HT-29 (cell line): Measurements from ENCODE around the gene ABI3BP. TPM values are rescaled to one million over a fixed set of nuclear protein-coding genes. Genes with fewer than 3 reads are reported as not detected.

ENCODE experiments used
- DNase-seq: peaks from one replicate; pipeline ENCODE4 v3.0.0-alpha.2; 2015; ENCODE audit warnings: low spot score
- total RNA-seq: library from RNA; depleted of rRNA; stranded (reverse); fragments of >200 nt; shearing (Covaris generic); gene quantifications from 2 replicates; pipeline ENCODE4 v1.2.3, GENCODE V29; 2014

ABI3BP gene
- total RNA-seq, 1 experiment from 2014 or later: not detected

GRCh38 chr3:100737334-100737733, 255.9 kb downstream of the ABI3BP start:
- peak; percentile 34 for DNase-seq

GRCh38 chr3:100732435-100732834, 260.8 kb downstream of the ABI3BP start:
- DNase-seq: no peak

DNA sequence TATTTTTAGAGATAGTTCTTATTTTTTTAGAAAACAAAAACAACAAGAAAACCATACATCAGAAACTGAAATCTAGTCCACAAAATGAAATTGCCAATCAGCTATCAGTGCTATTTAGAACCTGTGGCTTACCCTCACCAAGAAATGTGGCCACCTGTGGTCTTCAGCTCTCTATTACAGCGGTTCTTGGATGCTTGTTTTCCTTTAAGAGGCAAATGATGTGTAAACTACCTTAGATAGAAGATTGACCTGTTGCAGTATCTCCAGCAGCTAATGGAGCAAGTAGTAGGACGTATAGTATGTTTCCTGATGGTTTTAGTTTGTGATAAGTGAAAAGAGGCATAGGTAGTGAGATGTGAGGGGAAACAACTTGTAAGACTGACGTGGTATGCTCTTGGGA, 262.7 kb downstream of the ABI3BP start:
- DNase-seq: no peak

GRCh38 chr3:100726706-100727105, 266.5 kb downstream of the ABI3BP start:
- DNase-seq: no peak

DNA sequence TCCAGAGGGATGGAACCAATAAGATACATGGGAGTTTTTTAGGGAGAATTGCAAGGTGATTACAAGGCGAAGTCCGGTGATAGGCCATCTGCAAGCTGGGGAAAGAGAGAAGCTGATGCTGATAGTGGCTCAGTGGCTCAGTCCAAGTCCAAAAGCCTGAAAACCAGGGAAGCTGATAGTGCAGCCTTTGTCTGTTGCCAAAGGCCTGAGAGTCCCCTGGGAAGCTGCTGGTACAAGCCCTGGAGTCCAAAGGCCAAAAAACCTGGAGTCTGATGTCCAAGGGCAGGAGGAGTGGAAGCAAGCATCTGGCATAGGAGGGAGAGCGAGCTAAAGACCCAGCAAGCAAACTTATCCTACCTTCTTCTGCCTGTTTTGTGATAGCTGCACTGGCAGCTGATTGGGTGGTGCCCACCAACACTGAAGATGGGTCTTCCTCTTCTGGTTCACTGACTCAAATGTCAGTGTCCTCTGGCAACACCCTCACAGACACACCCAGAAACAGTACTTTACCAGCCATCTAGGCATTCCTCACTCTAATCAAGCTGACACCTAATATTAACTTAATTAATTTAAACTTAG, 267.2 kb downstream of the ABI3BP start:
- DNase-seq: no peak

- DNase-seq: no peak
Observed at GRCh38 chr3:100720426-100720825, 272.8 kb downstream of the ABI3BP start.

DNA sequence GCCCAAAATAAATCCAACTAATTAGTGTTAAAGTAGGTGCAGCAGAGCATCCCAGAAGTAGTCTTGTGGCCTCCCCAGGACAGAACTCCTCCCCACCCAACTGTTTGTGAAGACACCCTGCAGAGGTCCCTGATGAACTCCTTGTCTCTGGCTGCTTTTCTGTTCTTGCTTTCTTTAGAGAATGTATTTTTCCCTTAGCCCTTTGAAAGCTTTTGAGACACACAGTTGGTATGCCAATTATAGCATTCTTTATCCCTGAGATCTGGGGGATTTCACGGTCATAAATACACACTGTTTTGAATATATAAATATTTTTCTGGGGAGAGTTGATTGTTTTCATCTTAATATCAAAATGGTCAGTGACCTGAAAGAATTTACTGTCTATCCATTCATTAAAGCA, 274.1 kb downstream of the ABI3BP start:
- DNase-seq: no peak

DNA sequence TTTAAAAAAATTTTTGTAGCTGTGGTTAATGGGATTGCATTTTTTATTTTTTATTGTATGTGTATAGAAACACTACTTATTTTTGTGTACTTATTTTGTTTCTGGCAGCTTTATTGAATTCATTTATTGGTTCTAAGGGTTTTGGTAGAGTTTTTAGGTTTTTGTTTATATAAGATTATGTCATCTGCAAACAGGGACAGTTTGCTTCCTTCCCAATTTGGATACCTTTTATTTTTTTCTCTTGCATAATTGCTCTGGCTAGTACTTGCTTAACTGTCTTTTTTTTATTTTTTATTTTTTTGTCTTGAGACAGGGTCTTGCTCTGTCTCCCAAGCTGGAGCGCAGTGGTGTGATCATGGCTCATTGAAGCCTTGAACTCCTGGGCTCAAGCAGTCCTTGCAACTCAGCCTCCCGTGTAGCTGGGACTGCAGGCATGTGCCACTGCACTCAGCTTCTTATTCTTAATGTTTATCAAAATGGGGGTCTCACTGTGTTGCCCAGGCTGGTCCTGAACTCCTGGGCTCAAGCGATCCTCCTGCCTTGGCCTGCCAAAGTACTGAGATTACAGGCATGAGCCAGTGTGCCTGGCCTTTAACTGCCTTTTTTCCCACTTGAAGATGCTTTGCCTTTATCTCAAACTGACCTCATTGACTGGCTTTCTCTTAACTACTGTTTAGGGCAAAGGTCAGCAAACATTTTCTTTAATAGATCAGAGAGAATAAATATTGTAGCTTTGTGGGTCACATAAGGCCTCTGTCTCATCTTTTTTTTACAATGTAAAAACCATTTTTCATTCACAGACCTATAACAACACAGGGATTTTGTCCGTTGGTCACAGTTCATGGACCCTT, 275.4 kb downstream of the ABI3BP start:
- no peak for DNase-seq

DNA sequence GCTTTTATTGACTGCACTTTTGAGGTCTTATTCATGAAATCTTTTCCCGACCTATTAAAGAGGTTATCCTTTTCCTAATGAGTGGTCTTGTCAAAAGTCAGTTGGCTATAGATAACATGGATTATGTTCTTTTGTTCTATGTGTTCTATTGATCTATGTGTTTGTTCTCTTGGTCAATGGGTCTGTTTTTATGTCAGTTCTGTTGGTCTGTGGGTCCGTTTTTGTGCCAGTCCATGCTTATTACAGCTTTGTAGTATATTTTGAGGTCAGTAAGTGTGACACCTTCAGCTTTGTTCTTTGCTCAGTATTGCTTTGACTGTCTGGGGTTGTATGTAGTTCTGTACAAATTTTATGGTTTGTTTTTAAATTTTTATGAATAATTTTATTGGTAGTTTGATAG, 276.2 kb downstream of the ABI3BP start:
- no peak for DNase-seq

GRCh38 chr3:100715176-100715575, 278.0 kb downstream of the ABI3BP start:
- DNase-seq: no peak

GRCh38 chr3:100710261-100710968, 282.8 kb downstream of the ABI3BP start:
- DNase-seq: peak; percentile 82

- DNase-seq: peak; percentile 57
Observed at GRCh38 chr3:100709842-100710260, 283.4 kb downstream of the ABI3BP start.

DNA sequence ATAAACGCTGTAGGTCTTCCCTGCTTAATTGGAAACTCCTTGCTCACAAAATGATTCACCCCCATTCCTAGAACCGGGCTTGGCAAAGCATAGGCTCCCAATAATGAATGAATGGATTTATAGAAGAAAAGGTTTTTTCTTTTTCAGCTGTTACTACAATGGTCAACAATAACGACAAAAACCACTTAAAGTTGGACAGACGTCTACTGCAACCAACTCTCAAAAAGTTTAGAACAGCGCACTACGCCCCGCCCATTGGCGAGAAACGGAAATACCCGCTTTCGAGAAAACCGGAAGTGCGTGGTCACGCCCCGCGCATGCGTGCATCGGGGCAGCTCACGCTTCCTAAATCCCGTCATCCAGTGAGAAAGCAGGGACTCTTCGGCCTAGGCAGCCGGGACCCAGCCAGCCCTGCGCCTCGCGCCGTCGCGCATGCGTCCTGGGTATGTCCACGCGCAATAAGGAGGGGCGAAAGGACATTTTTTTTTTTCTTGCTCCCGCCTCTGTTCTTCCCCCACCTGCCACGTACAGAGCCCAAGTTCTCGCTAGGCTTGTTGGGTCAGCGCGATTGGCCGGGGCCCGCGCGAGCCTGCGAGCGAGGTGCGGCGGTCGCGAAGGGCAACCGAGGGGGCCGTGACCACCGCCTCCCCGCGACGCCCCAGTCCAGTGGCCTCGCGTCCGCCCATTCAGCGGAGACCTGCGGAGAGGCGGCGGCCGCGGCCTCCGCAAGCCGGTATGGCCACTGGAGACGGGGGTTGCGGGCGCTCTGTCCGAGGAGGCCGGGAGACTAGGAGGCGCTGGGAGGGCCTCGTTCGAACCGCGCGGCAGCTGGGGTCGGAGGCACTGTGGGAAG, 284.0 kb downstream of the ABI3BP start, which contains the start of gene TFG:
TFG (plus strand) TSS at position 506 of the 853 bp plus-strand sequence. CDS start 4,192 bp downstream, outside the sequence.
- peak; percentile 100 for DNase-seq

DNA sequence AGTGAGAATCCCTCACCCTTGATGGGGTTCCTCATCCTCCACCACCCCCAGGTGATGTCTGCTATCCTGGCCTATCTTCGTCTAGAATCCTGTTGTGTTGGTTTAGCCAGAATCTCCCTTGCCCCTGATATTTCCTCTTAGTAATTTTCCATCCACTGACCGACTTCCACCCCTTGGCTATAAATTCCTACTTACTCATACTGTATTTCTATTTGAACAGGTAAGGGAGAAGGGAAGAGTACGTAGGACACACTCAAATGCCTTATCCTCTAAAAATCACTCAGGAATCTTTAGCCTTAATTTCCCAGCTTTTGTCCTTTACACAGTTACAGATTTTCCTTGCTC, 284.6 kb downstream of the ABI3BP start:
- no peak for DNase-seq

DNA sequence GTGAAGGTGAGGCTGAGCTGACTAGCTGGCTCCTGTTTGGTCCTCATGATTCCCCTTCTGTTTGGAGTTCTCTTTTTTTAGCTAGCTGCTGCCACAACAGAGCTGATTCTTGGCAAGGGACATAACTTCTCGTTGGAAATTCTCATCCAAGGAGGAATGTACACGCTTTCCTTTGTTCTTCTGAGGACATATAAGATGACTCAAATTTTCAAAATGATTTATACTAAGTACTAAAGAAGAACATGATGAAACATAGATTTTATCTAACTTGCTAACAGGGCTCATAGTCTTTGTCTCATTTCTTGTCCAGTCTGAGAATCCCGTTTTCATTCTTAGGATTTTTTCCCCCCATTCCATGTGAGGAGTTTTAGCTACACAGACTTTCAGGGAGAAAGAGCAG, 286.9 kb downstream of the ABI3BP start:
- no peak for DNase-seq

GRCh38 chr3:100703865-100704264, 289.4 kb downstream of the ABI3BP start:
- no peak for DNase-seq

DNA sequence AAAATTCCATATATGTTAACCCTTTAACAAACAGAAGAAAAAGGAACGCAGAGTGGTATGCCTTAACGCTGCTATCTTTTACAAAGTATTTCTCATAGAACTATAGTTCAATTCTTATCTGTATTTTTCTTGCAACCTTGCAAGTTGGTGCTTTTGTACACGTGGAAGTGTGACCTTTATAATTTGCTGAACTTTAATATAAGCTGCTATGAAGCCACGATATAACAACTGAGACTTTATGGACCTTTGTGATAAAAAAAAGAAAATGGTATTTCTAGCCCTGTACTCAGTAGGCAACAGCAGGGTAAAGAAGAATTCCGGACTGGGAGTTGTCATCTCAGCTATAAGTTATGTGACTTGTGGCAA, 290.3 kb downstream of the ABI3BP start:
- DNase-seq: no peak

GRCh38 chr3:100702082-100702979, 290.9 kb downstream of the ABI3BP start:
- no peak for DNase-seq

DNA sequence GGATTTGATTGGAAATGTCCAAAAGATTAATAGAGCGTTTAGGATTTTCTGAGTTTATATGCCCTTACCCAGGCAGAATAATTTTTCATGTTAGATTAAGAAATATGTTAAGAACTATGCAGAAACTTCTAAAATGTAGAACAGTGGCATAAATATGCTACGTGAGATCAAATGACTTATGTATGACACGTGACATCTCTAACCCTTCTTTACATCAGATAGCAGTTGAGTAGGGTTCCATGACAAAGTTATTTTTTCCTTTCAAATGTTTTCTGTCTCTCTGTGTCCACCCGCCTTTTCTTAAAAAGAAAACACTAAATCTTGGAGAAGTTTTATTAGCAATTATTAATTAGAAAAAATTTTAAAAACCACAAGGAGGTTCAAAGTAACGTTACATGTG, 292.5 kb downstream of the ABI3BP start:
- no peak for DNase-seq
